Panc1 (cell line): ENCODE results near the gene PZP. TPM values are rescaled to one million over a fixed set of nuclear protein-coding genes. Genes with fewer than 3 reads are reported as not detected.
"Not testable (repeated sequence)": the region's sequence is repeated elsewhere in the genome, so short reads cannot be mapped to it uniquely, and the experiment has no call there.

ENCODE experiments used
- ATAC-seq: fragments of 200-7000 bp; cut with Tn5 transposase; 2 replicates; pipeline ENCODE4 v1.9.1; 2020; ENCODE audit warnings: mild to moderate bottlenecking, moderate library complexity
- BruUV-seq: library from RNA; stranded (reverse); fragments of 400-500 nt; replicated peaks from 2 replicates; lab custom pipeline; 2021; lab: Mats Ljungman, UMichigan
- CTCF ChIA-PET: fragments of 300-600 bp; sonication (Branson Sonifier 250); formaldehyde crosslinking; loops from one replicate; lab custom pipeline; 2022; ENCODE audit warnings: antibody characterized with exemption; lab: Charles Lee
- POLR2A ChIA-PET: fragments of 300-600 bp; sonication (Branson Sonifier 250); formaldehyde crosslinking; loops from one replicate; lab custom pipeline; 2022; ENCODE audit warnings: antibody characterized with exemption; lab: Charles Lee
- DNase-seq: peaks from one replicate; pipeline ENCODE4 v3.0.0-alpha.2; 2010; ENCODE audit warnings: low read depth, low spot score
- H3K27ac ChIP-seq: 2 replicates; pipeline ENCODE4 v1.5.1; 2011; ENCODE audit warnings: mild to moderate bottlenecking, low read length, inconsistent platforms
- H3K27me3 ChIP-seq: fragments of 200-500 bp; sonication (Bioruptor generic); 2 replicates; pipeline ENCODE4 v1.6.0; 2014; ENCODE audit warnings: low read length, inconsistent platforms; ENCODE audit not compliant: control insufficient read depth, insufficient read depth
- H3K36me3 ChIP-seq: fragments of 200-500 bp; sonication (Bioruptor generic); 2 replicates; pipeline ENCODE4 v1.5.1; 2014; ENCODE audit warnings: inconsistent platforms, mild to moderate bottlenecking, low read length, moderate library complexity; ENCODE audit not compliant: control insufficient read depth, insufficient read depth
- H3K4me1 ChIP-seq: 2 replicates; pipeline ENCODE4 v1.5.1; 2011; ENCODE audit warnings: inconsistent platforms, mild to moderate bottlenecking, low read length, moderate library complexity; ENCODE audit not compliant: control insufficient read depth, insufficient read depth
- H3K4me3 ChIP-seq, 2 experiments: 2 replicates each; pipeline ENCODE4 v1.5.1; 2011 to 2012; ENCODE audit warnings: low read depth in 2 of 2, low read length in 2 of 2, mild to moderate bottlenecking in 2 of 2, inconsistent platforms in 1 of 2, moderate library complexity in 1 of 2
- H3K9me3 ChIP-seq: fragments of 200-500 bp; sonication (Bioruptor generic); 2 replicates; pipeline ENCODE4 v1.5.1; 2014; ENCODE audit warnings: low read depth, mild to moderate bottlenecking, inconsistent platforms, low read length, moderate library complexity; ENCODE audit not compliant: control insufficient read depth, insufficient read depth
- CTCF ChIP-seq: fragments of 450-650 bp; IDR thresholded peaks from 2 replicates; pipeline ENCODE4 v1.5.1; 2017; ENCODE audit warnings: mild to moderate bottlenecking
- POLR2AphosphoS5 ChIP-seq: IDR thresholded peaks from 2 replicates; pipeline ENCODE4 v1.6.1; 2012; ENCODE audit warnings: mild to moderate bottlenecking, low read depth, low read length, moderate library complexity
- REST ChIP-seq, 2 experiments: IDR thresholded peaks; 2 replicates each; pipeline ENCODE4 v1.6.1; 2011 to 2012; ENCODE audit warnings: low read depth in 2 of 2, control low read depth in 1 of 2, low read length in 1 of 2, mild to moderate bottlenecking in 1 of 2, moderate library complexity in 1 of 2; ENCODE audit not compliant: insufficient read depth in 1 of 2
- SIN3A ChIP-seq: IDR thresholded peaks from 2 replicates; pipeline ENCODE4 v1.6.1; 2012; ENCODE audit warnings: low read depth, mild to moderate bottlenecking, low read length, moderate library complexity, borderline replicate concordance; ENCODE audit not compliant: insufficient read depth
- TCF7L2 ChIP-seq: IDR thresholded peaks from 2 replicates; pipeline ENCODE4 v1.6.1; 2011; ENCODE audit warnings: mild to moderate bottlenecking, low read depth, low read length, inconsistent platforms
- in situ Hi-C: cut with HindIII; loops from 2 replicates; pipeline ENCODE4 v1.10.0; 2016; ENCODE audit warnings: low sequenced_read_pairs, low pct_unique_long_range_greater_than_20kb
- intact Hi-C: fragments of 100-400 bp; cut with micrococcal nuclease; formaldehyde crosslinking; loops from one replicate; pipeline ENCODE4 v1.10.0; 2022; ENCODE audit not compliant: unreplicated experiment
- total RNA-seq: library from RNA; stranded (reverse); gene quantifications from one replicate; pipeline ENCODE4 v1.2.1, GENCODE V29; 2021; ENCODE audit not compliant: unreplicated experiment

PZP gene
- total RNA-seq, 1 experiment from 2014 or later: not detected

GRCh38 chr12:9221483-9221882 lies 13.3 kb upstream of the PZP start:
- no peak overlapping the region for H3K4me3 ChIP-seq
- intact Hi-C loops: no loop called here
- POLR2A ChIA-PET: no interaction called here
- no peaks in the 10 kb centered on the region for H3K4me1 ChIP-seq
- no TSS peak for BruUV-seq
- in situ Hi-C loops: no loop called here
- H3K9me3 ChIP-seq: no peaks in the 10 kb centered on the region
- DNase-seq (no peak), ATAC-seq (no peak)
- H3K27ac ChIP-seq: no peak overlapping the region
- CTCF ChIA-PET: no interaction called here
- H3K27me3 ChIP-seq: no peaks in the 10 kb centered on the region
- TF ChIP-seq POLR2AphosphoS5: no peak
- no peak for TF ChIP-seq REST (IDR thresholded peaks at IDR 0.05; ENCODE audit: insufficient read depth in 1 of 2, low read depth in 2 of 2, low read length in 1 of 2)
- no peak for TF ChIP-seq CTCF
- no peak for TF ChIP-seq SIN3A
- no peak for TF ChIP-seq TCF7L2
- no peaks in the 10 kb centered on the region for H3K36me3 ChIP-seq

- in situ Hi-C loops, CTCF ChIA-PET, H3K36me3 ChIP-seq, ATAC-seq, H3K4me1 ChIP-seq, H3K27ac ChIP-seq, H3K27me3 ChIP-seq, DNase-seq, intact Hi-C loops, BruUV-seq, H3K9me3 ChIP-seq, H3K4me3 ChIP-seq, POLR2A ChIA-PET: not testable (repeated sequence)
Measured at GRCh38 chr12:9221011-9221410, 12.8 kb upstream of the PZP start.

- no peak overlapping the region for H3K4me3 ChIP-seq
- DNase-seq (no peak), ATAC-seq (no peak)
- no peaks in the 10 kb centered on the region for H3K9me3 ChIP-seq
- no peaks in the 10 kb centered on the region for H3K27me3 ChIP-seq
- CTCF ChIA-PET: no interaction called here
- no peak overlapping the region for H3K27ac ChIP-seq
- intact Hi-C loops (no loop called here), in situ Hi-C loops (no loop called here)
- no peak for TF ChIP-seq CTCF
- no peak for TF ChIP-seq REST (IDR thresholded peaks at IDR 0.05; ENCODE audit: insufficient read depth in 1 of 2, low read depth in 2 of 2, low read length in 1 of 2)
- TF ChIP-seq POLR2AphosphoS5: no peak
- no peak for TF ChIP-seq SIN3A
- no peak for TF ChIP-seq TCF7L2
- POLR2A ChIA-PET: no interaction called here
- H3K36me3 ChIP-seq: no peaks in the 10 kb centered on the region
- no TSS peak for BruUV-seq
- no peaks in the 10 kb centered on the region for H3K4me1 ChIP-seq
Measured at GRCh38 chr12:9214534-9214933, 6.3 kb upstream of the PZP start.
